ENCODE measurements around the gene COL6A1. TPM values are rescaled to one million over a fixed set of nuclear protein-coding genes. Genes with fewer than 3 reads are reported as not detected.
A peak's percentile ranks its signal among the peaks of the same experiment; 100 is the strongest.

The COL6A1 gene
- total RNA-seq, 1 experiment from 2014 or later: 87.5 TPM

DNA sequence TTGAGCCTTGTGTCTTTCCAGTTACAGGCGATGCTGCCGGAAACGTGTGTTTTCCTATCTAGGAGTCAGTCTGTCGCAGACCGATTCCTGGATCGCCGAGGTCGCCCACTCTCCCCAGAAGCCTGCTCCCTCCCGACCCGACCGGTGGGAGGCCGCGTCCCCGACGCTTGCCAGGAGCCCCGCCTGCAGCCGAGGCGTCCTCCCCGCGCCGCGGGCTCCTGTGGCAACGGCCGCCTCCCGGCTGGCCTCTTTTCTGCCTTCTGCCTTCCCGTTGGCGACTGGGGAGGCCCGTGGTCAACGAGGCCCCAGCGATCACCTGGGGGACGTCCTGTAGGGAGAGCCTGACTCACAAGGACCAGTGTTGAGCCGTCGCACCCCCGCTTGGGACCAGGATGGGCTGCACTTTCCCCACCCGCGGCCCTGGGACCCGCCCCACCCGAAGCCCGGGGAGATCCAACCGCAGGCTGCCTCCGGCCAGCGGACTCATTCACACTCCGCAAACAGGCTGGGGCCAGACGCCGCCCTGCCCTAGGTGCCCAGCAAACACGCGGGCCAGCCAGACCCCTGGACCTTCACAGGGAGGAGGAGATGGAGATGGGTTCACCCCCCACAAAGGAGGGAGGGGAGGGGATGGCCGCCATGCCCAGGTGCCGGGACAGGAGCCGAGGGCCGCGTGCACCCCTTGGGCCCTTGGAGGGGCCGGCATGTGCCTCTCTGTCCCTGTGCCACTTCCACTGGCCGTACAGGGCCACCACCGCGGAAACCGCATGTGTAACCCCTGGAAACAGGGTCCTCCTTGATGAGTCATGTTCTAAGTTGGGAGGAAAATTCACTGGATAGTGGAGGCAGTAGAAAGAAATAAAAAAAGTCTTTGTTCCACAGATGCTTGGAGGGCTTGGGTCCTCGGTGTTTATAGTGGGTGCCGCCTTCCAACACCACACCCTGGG lies 7.2 kb upstream of the COL6A1 start:
- CTCF ChIA-PET: interaction anchor here (0.7 to 1.4 kb wide), 10 partner anchors 40 to 661 kb away, joined by 3 to 18 read pairs (median 3); partner anchors contain the start of genes MCM3AP, PRMT2 and YBEY
- Histone ChIP-seq H3K9me2 (ENCODE audit: insufficient read depth) (no peaks in the 10 kb centered on the region), H3K9ac (ENCODE audit: low read length) (peak overlapping the region; percentile 71), H3K79me2 (ENCODE audit: insufficient read depth, low read length) (no peaks in the 10 kb centered on the region), H2AFZ (ENCODE audit: low read depth, low read length, poor library complexity, severe bottlenecking) (peak overlapping the region; percentile 38), H3K9me3 (ENCODE audit: control insufficient read depth in 1 of 2, insufficient read depth in 1 of 2, low read depth in 1 of 2, low read length in 2 of 2) (no peaks in the 10 kb centered on the region), H4K20me1 (ENCODE audit: insufficient read depth) (no peaks in the 10 kb centered on the region), H3K27ac (ENCODE audit: low read depth, low read length) (peak overlapping the region; percentile 93), H3K4me1 (ENCODE audit: control insufficient read depth in 1 of 2, insufficient read depth in 2 of 2, low read length in 2 of 2) (peaks cover 23 to 43% of the 10 kb centered on the region in 2 experiments), H3K4me2 (ENCODE audit: low read length) (peak overlapping the region; percentile 95), H3K4me3 (replicated peaks in 1 of 2; ENCODE audit: low read depth in 1 of 2, low read length in 2 of 2) (peak overlapping the region; percentile 47 to 60), H3K36me3 (ENCODE audit: control insufficient read depth in 1 of 2, insufficient read depth in 2 of 2, low read length in 2 of 2) (no peaks in the 10 kb centered on the region), H3K27me3 (ENCODE audit: insufficient read depth, low read length) (no peaks in the 10 kb centered on the region)
- DNase-seq (ENCODE audit: low read depth, low spot score): peak; percentile 36
- RAD21 ChIA-PET (ENCODE audit: low non-redundant PET in 1 of 2, low total read pairs in 2 of 2, uncharacterized antibody in 2 of 2, unreplicated experiment in 2 of 2): interaction anchor here in 1 of 2 experiments (1.1 kb wide), 1 partner anchor 169 kb away, joined by 5 read pairs; no protein-coding TSS in a partner anchor
- POLR2A ChIA-PET: interaction anchor here (0.6 to 0.7 kb wide), 4 partner anchors 36 to 258 kb away, joined by 3 to 5 read pairs (median 4); no protein-coding TSS in a partner anchor
- peak; percentile 48 for ATAC-seq
- TF ChIP-seq, protein P1, sequence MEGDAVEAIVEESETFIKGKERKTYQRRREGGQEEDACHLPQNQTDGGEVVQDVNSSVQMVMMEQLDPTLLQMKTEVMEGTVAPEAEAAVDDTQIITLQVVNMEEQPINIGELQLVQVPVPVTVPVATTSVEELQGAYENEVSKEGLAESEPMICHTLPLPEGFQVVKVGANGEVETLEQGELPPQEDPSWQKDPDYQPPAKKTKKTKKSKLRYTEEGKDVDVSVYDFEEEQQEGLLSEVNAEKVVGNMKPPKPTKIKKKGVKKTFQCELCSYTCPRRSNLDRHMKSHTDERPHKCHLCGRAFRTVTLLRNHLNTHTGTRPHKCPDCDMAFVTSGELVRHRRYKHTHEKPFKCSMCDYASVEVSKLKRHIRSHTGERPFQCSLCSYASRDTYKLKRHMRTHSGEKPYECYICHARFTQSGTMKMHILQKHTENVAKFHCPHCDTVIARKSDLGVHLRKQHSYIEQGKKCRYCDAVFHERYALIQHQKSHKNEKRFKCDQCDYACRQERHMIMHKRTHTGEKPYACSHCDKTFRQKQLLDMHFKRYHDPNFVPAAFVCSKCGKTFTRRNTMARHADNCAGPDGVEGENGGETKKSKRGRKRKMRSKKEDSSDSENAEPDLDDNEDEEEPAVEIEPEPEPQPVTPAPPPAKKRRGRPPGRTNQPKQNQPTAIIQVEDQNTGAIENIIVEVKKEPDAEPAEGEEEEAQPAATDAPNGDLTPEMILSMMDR (IDR thresholded peaks at IDR 0.05 in 2 of 3, conservative IDR thresholded peaks at IDR 0.05 in 1 of 3; ENCODE audit: borderline replicate concordance in 1 of 3, insufficient read depth in 1 of 3, low read depth in 2 of 3, low read length in 2 of 3): no peak
- peak; percentile 80 for TF ChIP-seq ZFX (IDR thresholded peaks at IDR 0.05)
- no TSS peak for BruUV-seq (replicated peaks)
- intact Hi-C loops (cut with micrococcal nuclease): loop anchor here (5.0 to 10.0 kb wide), 4 partner anchors 128 to 350 kb away; partner anchors contain the start of genes C21orf58 and PCNT
